GM18520 (cell line): ENCODE data around the gene PRDM16.

Source experiments
- ATAC-seq: cut with Tn5 transposase; IDR thresholded peaks from one replicate; pipeline ENCODE4 v1.9.1; 2021; ENCODE audit not compliant: unreplicated experiment

Gene PRDM16

DNA sequence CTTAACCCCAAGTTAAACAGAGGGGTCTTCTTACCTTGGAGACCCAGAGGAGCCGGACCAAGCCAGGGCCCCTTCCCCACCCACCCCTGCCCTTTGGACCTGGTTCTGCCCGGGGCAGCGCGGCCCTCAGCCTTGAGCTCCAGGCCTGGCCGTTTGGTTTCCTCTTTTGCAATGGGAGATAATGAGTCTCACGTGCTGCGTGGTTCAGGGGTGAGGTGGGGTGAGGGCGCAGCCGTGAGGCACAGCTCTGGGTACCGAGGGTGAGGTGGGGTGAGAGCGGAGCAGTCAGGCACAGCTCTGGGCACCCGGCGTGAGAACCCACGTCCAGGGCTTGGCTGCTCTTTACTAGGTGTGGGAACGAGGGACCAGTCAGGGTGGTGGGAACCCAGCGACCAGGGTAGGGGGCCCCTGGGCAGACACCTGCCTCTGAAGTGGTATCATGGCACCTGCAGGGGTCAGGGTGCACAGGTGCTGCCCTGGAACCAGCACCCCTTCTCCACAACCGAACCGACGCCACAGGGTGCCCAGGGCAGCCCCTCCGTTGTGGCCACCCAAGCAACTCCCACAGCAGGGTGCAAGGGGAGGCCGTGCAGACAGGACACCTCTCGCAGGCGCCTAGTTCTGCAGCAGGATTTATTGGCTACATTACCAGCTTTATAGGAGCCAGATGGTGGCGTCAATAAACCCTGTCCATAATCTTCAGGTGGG lies 182.2 kb downstream of the PRDM16 start:
- ATAC-seq: no peak

GRCh38 chr1:3251807-3252428 lies 182.9 kb downstream of the PRDM16 start:
- no peak for ATAC-seq

- ATAC-seq: no peak
These were observed 186.7 kb downstream of the PRDM16 start for GRCh38 chr1:3255680-3256079.

DNA sequence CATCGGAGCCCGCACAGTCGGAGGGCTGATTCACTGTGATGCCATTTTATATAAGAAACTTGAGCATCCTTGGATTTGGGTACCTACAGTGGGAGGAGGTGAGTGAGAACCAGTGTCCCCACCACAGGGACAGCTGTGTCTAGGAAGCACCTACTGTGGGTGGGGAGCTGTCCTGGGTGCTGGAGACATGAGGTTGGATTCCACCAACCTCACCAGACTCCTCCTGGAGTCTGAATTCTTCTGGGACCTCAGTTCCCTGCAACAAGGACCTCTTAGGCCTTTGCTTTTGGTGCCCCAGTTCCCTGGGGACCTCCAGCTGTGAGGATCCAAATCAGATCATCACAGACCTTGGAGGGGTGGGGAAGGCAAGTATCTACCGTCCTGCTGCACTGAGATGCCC lies 188.8 kb downstream of the PRDM16 start:
- no peak for ATAC-seq

DNA sequence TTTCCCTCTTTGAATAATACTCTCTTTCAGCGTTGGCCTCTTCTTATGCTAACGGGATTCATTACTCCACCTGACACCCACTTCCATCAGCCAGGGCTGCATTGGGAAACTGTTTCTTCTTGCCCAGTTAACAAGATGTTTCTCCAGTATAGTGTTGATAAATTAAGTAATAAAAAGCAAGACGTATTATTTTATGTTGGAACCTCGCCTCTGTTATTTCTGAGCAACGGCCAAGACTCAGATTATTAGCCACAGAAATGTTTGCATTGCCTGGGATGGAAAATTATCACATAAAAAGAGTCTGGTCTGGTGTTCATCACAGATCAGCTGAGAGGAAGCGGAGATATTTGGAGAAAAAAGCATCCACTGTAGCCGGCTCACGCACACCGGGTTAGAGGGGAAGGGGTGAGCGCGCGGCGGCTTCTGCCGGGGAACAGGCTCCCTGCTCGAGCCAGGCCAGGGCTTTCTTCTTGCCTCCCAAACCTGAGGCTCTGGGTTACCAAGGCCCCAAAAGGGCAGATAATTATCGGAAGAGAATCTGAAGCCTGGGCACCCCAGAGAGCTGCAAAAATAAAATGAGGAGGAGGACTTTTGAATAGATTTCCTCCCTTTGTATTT lies 189.5 kb downstream of the PRDM16 start:
- no peak for ATAC-seq

GRCh38 chr1:3259020-3259419 lies 190.0 kb downstream of the PRDM16 start:
- ATAC-seq: no peak

DNA sequence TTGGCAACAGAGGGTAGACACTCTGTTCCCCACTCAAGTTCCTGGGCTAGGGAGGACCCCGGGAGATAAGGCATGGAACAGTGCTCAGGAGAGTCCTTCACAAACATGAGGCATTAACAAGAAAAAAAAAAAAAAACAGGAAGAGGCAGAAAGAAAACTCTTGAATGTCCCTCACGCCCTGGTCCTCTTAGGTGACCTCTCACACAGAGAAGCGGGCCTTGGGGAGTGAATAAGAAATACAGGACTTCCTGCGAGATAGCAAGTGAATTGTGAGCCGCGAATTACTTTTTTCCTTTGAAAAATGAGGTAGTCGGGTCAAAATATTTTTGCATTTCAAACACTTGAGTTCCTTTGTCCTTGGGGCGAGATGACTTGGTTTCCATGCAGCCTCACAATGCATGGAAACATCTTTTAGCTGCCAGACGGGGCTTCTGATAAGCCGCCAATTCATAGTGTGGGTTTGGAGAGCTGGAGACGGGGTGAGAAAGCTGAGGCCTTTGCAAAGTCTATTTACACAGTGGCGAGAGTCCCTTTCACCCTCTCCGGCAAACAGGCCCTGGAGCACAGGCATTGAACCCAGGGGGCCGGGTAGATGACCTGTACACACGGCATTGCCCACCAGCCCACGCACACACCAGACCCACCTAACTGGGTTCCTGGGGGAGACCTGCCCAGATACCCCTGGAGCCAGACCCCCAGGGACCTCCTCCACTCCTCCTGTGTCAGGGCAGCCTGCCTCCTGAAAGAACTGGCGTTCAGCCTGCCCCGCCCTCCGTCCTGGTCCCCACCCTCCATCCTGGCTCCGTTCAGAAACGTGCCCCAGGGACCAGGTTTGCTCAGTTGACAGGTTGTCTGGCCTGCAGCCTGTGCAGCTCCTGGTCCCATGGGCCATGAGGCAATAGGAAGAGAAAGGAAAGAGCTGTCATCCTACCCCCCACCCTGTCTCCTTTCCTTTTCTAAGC lies 192.3 kb downstream of the PRDM16 start:
- no peak for ATAC-seq

GRCh38 chr1:3261969-3262579 lies 193.1 kb downstream of the PRDM16 start:
- ATAC-seq: no peak

GRCh38 chr1:3262681-3263286 lies 193.8 kb downstream of the PRDM16 start:
- ATAC-seq: no peak

- no peak for ATAC-seq
These were observed 194.8 kb downstream of the PRDM16 start for GRCh38 chr1:3263790-3264189.

DNA sequence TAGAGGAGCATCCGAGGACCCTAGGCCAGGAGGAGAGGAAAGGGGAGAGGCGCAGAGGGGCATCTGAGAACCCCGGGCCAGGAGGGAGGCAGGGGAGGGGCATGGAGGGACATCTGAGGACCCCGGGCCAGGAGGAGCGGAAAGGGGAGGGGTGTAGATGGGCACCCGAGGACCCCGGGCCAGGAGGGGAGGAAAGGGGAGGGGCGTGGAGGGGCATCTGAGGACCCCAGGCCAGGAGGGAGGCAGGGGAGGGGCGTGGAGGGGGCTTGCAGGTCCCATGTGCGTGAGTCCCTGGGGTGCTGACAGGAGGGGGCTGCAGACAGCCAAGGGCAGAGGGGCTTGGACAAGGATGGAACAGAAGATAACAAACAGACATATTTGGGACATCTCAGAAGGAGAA lies 195.5 kb downstream of the PRDM16 start:
- no peak for ATAC-seq

DNA sequence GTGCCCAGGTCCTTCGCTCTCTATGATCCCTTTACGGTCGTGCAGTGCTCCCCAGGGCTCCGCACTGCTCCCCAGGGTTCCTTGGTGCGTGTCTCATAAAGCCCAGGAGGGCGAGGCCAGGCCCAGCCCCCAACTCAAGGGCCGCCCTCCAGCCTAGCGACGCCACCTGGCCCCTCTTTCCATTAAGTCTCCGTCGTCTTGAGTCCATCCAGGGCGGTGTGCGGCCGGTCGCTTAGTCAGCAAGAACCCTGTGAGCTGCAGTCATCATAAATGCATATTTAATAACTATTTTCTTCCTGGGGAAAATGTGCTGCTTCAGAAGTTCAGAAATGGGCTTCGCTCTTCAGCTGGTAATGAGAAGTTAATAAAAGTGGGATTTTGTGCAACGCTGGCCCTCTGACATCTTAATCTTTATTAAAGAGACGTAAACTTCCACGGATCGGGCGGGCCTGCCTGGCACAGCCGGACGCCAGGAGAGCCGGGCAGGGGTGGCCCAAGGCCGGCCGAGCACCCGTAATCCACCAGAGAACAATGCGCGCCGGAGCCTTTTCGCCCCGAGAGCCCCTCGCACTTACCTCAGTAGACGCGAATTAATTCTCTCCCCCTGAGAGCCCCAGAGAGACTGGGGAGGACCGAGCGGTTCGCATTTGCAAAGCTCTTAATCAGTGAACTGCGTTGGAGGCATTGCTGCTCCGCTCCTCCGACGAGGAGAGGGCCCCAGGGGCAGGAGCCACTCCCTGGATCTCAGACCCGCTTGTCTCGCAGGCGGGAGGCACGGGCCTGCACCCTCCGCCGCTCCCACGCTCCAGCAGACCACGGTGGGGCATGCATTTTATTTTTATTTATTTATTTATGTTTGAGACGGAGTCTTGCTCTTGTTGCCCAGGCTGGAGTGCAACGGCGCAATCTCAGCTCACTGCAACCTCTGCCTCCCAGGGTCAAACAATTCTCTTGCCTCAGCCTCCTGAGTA lies 197.1 kb downstream of the PRDM16 start:
- ATAC-seq: no peak

DNA sequence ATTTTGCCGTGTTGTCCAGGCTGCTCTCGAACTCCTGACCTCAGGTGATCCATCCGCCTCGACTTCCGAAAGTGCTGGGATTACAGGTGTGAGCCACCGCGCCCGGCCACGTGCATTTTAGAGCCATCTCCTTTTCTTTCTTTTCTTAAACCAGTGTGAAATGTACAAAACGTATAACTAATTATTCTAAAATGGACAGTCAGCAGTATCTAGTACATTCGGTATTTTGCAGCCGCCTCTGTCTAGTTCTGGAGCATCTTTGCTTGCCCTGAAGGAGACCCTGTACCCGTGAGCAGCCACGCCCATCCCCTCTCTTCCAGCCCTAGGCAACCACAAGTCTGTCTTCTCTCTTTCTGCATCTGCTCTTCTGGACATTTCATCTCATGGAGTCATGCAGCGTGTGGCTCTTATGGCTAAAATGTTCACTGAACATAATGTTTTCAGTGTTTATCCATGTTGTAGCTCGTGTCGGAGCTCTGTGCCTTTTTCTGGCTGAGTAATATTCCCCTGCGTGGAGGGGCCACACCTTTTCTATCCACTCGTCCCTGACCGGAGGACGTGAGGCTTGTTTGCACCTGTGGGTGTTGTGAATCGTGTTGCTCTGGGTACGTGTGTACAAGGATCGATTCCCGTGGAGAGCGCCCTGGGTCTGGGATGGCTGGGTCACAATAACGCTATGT lies 198.0 kb downstream of the PRDM16 start:
- no peak for ATAC-seq

- no peak for ATAC-seq
These were observed 198.7 kb downstream of the PRDM16 start for GRCh38 chr1:3267550-3268270.

- ATAC-seq: no peak
These were observed 199.3 kb downstream of the PRDM16 start for GRCh38 chr1:3268281-3268680.

GRCh38 chr1:3270403-3271245 lies 201.6 kb downstream of the PRDM16 start:
- ATAC-seq: no peak

DNA sequence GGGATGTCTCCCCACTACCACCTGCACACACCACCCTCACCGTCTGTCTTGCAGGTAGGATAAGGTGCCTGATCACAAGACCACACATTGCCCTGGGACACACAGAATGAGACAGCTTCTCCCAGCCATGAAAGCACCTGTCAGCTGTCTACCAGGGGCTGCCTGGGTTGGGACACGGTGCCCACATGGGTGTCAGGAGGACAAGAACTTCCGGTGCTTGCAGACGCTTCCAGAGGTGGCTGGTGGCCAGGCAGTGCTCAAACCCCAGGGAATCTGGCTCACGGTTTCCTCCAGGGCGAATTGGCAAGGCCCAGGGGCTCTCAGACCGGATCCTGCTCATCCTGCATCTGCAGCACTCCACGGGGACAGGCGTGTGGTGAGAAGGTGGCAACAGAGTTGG lies 202.9 kb downstream of the PRDM16 start:
- no peak for ATAC-seq
